HG02642 (cell line): ENCODE results near the gene CPAMD8.

ENCODE experiments used
- ATAC-seq: cut with Tn5 transposase; IDR thresholded peaks from one replicate; pipeline ENCODE4 v1.9.1; 2021; ENCODE audit warnings: mild to moderate bottlenecking; ENCODE audit not compliant: unreplicated experiment, poor library complexity

The CPAMD8 gene

DNA sequence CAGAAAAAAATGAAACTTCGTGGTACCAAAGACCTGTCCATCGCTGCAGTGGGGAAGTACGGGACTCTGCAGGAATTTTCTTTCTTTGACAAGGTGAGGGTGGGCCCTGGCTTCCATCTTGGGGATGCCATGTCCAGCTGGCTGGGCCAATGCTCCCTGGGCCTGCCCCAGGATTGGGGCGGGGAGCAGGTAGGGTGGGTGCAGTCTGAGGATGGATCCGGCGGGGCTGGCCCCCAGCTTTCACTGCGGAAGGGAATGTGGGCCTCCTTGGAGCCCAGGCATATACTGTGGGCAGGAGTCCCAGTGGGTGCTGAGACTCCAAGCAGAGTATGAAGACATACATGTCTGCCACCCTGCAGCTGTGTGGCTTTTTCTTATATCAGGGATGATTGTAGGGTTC, 173.5 kb downstream of the CPAMD8 start:
- no peak for ATAC-seq

- ATAC-seq, result no peak
Observed at GRCh38 chr19:16851031-16851712, 175.4 kb downstream of the CPAMD8 start.

DNA sequence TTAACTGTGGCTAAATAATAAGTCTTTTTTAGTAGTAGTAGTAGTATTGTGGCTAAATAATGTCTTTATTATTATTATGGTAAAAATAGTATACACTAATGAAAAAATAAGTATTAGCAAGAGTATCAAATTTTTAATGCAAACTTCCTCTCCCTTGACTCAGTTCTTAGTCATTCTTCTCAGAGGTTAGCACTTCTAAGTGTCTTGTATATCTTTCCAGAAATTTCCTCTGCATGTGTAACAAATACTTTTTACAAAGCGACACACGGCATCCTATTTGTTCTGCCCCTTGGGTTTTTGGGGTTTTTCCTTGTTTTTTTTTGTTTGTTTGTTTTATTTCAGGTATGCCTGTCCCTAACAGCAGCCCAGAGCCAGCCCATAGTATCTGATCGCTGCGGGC, 176.5 kb downstream of the CPAMD8 start:
- ATAC-seq, result no peak

DNA sequence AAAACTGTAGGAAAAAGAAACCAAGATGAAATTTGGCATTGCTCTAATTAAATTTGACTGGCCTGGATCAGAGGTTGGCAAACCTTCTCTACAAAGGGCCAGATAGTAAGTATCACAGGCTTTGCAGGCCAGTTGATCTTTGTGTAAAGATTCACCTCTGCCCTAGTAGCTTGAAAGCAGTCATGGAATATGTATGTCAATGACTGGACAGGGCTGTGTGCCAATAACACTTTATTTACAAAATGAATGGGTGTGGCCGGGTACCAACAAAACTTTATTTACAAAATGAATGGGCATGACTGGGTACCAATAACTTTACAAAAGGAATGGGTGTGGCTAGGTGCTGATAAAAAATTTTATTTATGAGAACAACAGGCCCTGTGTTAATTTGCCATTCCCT, 177.4 kb downstream of the CPAMD8 start:
- ATAC-seq, result no peak

GRCh38 chr19:16847430-16847829, 179.2 kb downstream of the CPAMD8 start:
- no peak for ATAC-seq

DNA sequence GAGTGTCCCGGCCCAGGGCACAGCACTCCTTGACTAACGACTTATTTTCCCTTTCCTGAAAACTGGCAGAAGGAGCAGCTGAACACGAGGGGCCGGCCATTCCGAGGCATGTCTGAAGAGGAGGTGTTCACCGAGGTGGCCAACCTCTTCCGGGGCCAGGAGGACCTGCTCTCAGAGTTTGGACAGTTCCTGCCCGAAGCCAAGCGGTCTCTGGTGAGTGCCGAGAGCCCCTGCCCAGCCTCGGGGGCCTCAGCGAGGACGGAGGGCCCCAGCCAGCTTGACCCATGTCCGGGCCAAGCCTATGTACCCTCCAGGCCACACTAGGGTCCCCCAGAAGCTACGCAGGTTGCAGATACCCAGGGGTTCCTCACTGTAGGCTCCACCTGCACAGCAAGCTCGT, 179.7 kb downstream of the CPAMD8 start:
- no peak for ATAC-seq
